Measurements from ENCODE around the gene KATNIP. TPM values are rescaled to one million over a fixed set of nuclear protein-coding genes. Genes with fewer than 3 reads are reported as not detected.

The KATNIP gene
- total and polyA plus RNA-seq, 11 donors: 5.8 to 26.3 (median 17.5) TPM

DNA sequence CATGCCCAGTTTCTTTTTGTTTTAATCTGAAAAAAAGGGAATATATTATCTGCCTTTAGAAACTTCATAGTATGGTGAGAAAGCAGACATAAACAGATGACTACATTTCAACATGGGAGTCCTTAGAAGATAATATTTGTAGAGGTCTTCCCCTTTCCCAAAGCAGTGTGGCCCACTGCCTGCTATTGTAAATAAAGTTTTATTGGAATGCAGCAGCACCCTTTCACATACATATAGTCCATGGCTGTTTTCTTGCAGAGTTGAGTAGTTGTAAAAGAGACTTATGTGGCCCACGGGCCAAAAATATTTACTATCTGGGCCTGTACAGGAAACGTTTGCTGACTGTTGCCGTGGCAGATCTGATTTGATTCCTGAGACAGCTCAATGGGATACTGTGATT is 8.5 kb downstream of the KATNIP start:
- Histone ChIP-seq H3K4me3 (no peak overlapping the region), H3K27ac (no peak overlapping the region), H3K36me3 (peaks cover 0 to 8% (median 0%) of the 10 kb centered on the region in 9 donors), H3K4me1 (peaks cover 0 to 24% (median 3%) of the 10 kb centered on the region in 12 donors), H3K9me3 (no peaks in the 10 kb centered on the region), H3K27me3 (no peaks in the 10 kb centered on the region)
- DNase-seq (no peak), ATAC-seq (no peak)
- no peak for TF ChIP-seq POLR2A (IDR thresholded peaks at IDR 0.05)
- TF ChIP-seq, protein P1, sequence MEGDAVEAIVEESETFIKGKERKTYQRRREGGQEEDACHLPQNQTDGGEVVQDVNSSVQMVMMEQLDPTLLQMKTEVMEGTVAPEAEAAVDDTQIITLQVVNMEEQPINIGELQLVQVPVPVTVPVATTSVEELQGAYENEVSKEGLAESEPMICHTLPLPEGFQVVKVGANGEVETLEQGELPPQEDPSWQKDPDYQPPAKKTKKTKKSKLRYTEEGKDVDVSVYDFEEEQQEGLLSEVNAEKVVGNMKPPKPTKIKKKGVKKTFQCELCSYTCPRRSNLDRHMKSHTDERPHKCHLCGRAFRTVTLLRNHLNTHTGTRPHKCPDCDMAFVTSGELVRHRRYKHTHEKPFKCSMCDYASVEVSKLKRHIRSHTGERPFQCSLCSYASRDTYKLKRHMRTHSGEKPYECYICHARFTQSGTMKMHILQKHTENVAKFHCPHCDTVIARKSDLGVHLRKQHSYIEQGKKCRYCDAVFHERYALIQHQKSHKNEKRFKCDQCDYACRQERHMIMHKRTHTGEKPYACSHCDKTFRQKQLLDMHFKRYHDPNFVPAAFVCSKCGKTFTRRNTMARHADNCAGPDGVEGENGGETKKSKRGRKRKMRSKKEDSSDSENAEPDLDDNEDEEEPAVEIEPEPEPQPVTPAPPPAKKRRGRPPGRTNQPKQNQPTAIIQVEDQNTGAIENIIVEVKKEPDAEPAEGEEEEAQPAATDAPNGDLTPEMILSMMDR (IDR thresholded peaks at IDR 0.05): no peak
- WGBS, 4 donors: 80 to 85% (median 83%) methylated on average over 3 of the region's 3 CpGs
- intact Hi-C loops (cut with DNase I): no loop called here

DNA sequence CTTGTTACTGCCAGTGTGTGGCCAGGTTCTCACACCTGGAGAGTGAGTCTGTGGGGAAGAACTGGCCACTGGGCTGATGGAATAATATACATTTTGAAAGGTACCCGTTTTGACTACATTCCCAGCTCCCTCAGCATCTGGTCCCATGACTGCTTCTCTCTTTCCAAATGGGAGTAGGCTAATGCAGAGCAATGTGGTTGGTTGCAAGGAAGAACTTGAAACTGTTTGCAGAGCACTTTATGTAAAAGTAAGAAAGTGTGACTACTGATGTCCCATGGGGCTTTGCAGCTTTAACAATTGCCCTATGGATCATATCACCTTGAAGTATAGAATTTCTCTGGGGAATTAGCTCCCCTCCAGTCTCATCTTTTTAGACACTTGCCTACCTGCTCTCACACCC is 9.0 kb downstream of the KATNIP start:
- intact Hi-C loops (cut with DNase I): no loop called here
- no peak for ATAC-seq
- Histone ChIP-seq H3K9me3 (no peaks in the 10 kb centered on the region), H3K4me3 (no peak overlapping the region), H3K36me3 (peaks cover 0 to 8% (median 0%) of the 10 kb centered on the region in 9 donors), H3K27ac (no peak overlapping the region), H3K4me1 (peaks cover 0 to 27% (median 4%) of the 10 kb centered on the region in 12 donors), H3K27me3 (no peaks in the 10 kb centered on the region)
- 89 to 94% (median 91%) methylated on average over 1 of the region's 1 CpG for WGBS, 4 donors
- no peak for TF ChIP-seq POLR2A (IDR thresholded peaks at IDR 0.05)
- TF ChIP-seq, protein P1 (IDR thresholded peaks at IDR 0.05): no peak
- DNase-seq: no peak

DNA sequence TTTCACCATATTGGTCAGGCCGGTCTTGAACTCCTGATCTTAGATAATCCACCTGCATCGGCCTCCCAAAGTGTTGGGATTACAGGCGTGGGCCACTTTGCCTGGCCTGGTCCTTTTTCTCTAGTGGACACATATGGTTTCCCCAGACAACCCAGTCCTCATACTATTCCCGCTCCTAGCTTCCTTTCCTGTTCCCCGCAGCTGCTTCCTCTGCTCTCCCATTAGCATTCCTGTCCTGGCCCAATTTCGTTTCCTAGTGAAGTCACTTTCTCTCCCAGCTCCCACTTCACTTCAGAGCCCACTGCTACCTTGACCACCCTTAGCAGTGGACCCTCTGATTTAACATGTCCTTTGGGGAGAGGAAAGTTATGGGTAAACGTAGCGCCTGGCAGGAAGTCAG is 11.3 kb downstream of the KATNIP start:
- no peak overlapping the region for H3K27ac ChIP-seq
- TF ChIP-seq POLR2A (IDR thresholded peaks at IDR 0.05): no peak
- TF ChIP-seq, protein P1 (IDR thresholded peaks at IDR 0.05): no peak

DNA sequence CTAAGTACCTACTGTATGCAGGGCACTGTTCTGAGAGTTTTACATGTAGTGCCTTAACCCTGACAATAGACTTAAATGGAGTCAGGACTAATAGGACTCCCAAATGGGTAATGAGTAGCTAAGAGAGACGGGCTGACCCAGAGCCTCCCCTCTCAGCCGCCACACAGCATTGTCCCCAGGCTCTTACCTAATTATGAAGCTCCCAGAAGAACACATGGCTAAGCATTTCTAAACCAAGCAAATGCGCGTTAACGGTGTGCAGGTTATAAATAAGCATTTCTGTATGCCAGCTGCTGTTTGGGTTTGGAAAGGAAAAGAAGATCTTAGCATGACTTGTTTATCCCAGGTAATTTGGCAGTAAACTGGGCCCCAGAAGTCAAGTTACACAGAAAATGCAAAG is 14.3 kb downstream of the KATNIP start:
- WGBS, 4 donors: 68 to 83% (median 80%) methylated on average over 5 of the region's 5 CpGs
- Histone ChIP-seq H3K4me3 (no peak overlapping the region), H3K4me1 (peaks cover 0 to 33% (median 4%) of the 10 kb centered on the region in 12 donors), H3K36me3 (peaks cover 0 to 3% (median 0%) of the 10 kb centered on the region in 9 donors), H3K9me3 (no peaks in the 10 kb centered on the region), H3K27me3 (no peaks in the 10 kb centered on the region), H3K27ac (no peak overlapping the region)
- TF ChIP-seq, protein P1 (IDR thresholded peaks at IDR 0.05): no peak
- TF ChIP-seq POLR2A (IDR thresholded peaks at IDR 0.05): no peak
- intact Hi-C loops (cut with DNase I): loop anchor here in 2 of 10 donors (5.0 to 10.0 kb wide), 2 partner anchors 52 to 59 kb away; no protein-coding TSS in a partner anchor
- no peak for ATAC-seq
- no peak for DNase-seq

More for the DNA sequence above, 11.3 kb downstream of the KATNIP start:
- H3K4me1 ChIP-seq: peaks cover 0 to 33% (median 4%) of the 10 kb centered on the region in 12 donors
- no peaks in the 10 kb centered on the region for H3K27me3 ChIP-seq
- no peak overlapping the region for H3K4me3 ChIP-seq
- H3K9me3 ChIP-seq: no peaks in the 10 kb centered on the region
- ATAC-seq (no peak), DNase-seq (no peak)
- intact Hi-C loops (cut with DNase I): loop anchor here in 2 of 10 donors (5.0 to 10.0 kb wide), 2 partner anchors 49 to 56 kb away; no protein-coding TSS in a partner anchor
- 70 to 78% (median 73%) methylated on average over 8 of the region's 8 CpGs for WGBS, 4 donors
- H3K36me3 ChIP-seq: peaks cover 0 to 8% (median 0%) of the 10 kb centered on the region in 9 donors

Measured in heart left ventricle (tissue), 16 donors.